Ishikawa (cell line): ENCODE data around the gene CACNA2D3.

Experiments
- CEBPB ChIP-seq: IDR thresholded peaks from 2 replicates; pipeline ENCODE4 v1.6.1; 2012
- CREB1 ChIP-seq: IDR thresholded peaks from 2 replicates; pipeline ENCODE4 v1.6.1; 2012; ENCODE audit warnings: low read depth
- EGR1 ChIP-seq: IDR thresholded peaks from 2 replicates; pipeline ENCODE4 v1.6.1; 2012
- EP300 ChIP-seq: IDR thresholded peaks from 2 replicates; pipeline ENCODE4 v1.6.1; 2012; ENCODE audit warnings: borderline replicate concordance
- FOXM1 ChIP-seq: IDR thresholded peaks from 2 replicates; pipeline ENCODE4 v1.6.1; 2012; ENCODE audit warnings: low read depth, borderline replicate concordance
- NFIC ChIP-seq: IDR thresholded peaks from 2 replicates; pipeline ENCODE4 v1.6.1; 2012
- RAD21 ChIP-seq: IDR thresholded peaks from 2 replicates; pipeline ENCODE4 v1.6.1; 2012; ENCODE audit warnings: low read depth
- REST ChIP-seq: IDR thresholded peaks from 2 replicates; pipeline ENCODE4 v1.6.1; 2012; ENCODE audit warnings: low read depth, mild to moderate bottlenecking
- TAF1 ChIP-seq: IDR thresholded peaks from 2 replicates; pipeline ENCODE4 v1.6.1; 2012; ENCODE audit warnings: low read depth, mild to moderate bottlenecking
- TCF12 ChIP-seq: IDR thresholded peaks from 2 replicates; pipeline ENCODE4 v1.6.1; 2012; ENCODE audit warnings: low read depth
- TEAD4 ChIP-seq: IDR thresholded peaks from 2 replicates; pipeline ENCODE4 v1.6.1; 2012
- USF1 ChIP-seq: IDR thresholded peaks from 2 replicates; pipeline ENCODE4 v1.6.1; 2012
- YY1 ChIP-seq: IDR thresholded peaks from 2 replicates; pipeline ENCODE4 v1.6.1; 2012; ENCODE audit warnings: low read depth
- ZBTB7A ChIP-seq: IDR thresholded peaks from 2 replicates; pipeline ENCODE4 v1.6.1; 2012; ENCODE audit warnings: low read depth
- TF ChIP-seq, protein P1 (sequence below): IDR thresholded peaks from 2 replicates; pipeline ENCODE4 v1.6.1; 2012

Gene CACNA2D3

GRCh38 chr3:54745843-54746242 is 623.5 kb downstream of the CACNA2D3 start:
- TF ChIP-seq FOXM1 (no peak), EP300 (no peak), CEBPB (no peak), TAF1 (no peak), ZBTB7A (no peak), EGR1 (no peak), REST (no peak), TCF12 (no peak), RAD21 (no peak), USF1 (no peak)
- TF ChIP-seq, protein P1, sequence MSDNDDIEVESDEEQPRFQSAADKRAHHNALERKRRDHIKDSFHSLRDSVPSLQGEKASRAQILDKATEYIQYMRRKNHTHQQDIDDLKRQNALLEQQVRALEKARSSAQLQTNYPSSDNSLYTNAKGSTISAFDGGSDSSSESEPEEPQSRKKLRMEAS: no peak

GRCh38 chr3:54746722-54747121 is 624.4 kb downstream of the CACNA2D3 start:
- TF ChIP-seq USF1: no peak
- no peak for TF ChIP-seq CREB1
- TF ChIP-seq TEAD4: no peak
- no peak for TF ChIP-seq CEBPB
- no peak for TF ChIP-seq TCF12
- no peak for TF ChIP-seq NFIC
- no peak for TF ChIP-seq YY1
- no peak for TF ChIP-seq EGR1
- TF ChIP-seq FOXM1: no peak
- TF ChIP-seq, protein P1: no peak
- no peak for TF ChIP-seq ZBTB7A
- no peak for TF ChIP-seq EP300

DNA sequence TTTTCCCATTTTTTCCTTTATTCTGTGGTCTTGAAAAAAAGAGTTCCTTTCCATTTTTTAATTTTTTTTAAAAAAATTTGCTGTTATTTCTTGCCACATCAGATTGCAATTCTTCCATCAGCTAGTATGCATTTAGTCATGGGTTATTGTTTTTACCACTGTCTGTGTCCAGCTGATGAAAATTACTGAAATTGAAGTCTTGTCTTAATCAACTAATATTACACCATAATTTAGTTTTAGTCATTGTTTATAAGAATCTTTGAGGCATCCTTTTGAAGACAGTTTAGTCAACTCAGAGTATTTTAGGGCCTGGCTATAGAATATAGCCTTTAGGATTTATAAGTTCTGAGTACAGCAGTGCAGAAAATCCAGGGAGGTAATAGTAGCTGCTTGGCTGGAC is 633.4 kb downstream of the CACNA2D3 start:
- TF ChIP-seq TAF1 (no peak), TCF12 (no peak), REST (no peak), EGR1 (no peak), TEAD4 (no peak), YY1 (no peak), FOXM1 (no peak), ZBTB7A (no peak), EP300 (no peak), USF1 (no peak), CEBPB (no peak), CREB1 (no peak), RAD21 (no peak), NFIC (no peak)
- TF ChIP-seq, protein P1: no peak

DNA sequence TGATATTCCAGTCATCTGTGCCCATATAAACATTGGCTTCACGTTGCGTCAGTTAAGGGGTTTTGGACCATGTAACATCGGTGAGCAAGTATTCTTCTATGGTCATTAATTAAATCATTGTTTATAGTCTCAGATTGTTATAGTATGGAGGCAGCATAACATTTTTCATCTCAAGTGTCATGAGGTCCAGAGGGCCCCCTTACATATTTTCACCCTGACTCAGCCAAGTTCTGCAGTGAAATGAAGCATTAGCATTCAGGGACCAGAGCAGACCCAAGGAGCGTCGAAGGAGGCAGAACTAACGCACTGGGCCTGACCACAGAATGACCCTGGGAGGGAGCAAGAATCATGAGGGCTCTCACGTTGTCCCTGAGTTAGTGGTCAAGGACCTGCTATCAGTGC is 634.0 kb downstream of the CACNA2D3 start:
- TF ChIP-seq EP300 (no peak), YY1 (no peak), FOXM1 (no peak), USF1 (no peak), CREB1 (no peak), TAF1 (no peak), CEBPB (no peak), EGR1 (no peak), REST (no peak), TEAD4 (no peak)
- TF ChIP-seq, protein P1: no peak
